Camera-type eye (tissue), 1 donor: Measurements from ENCODE around the gene IL13RA1. TPM values are rescaled to one million over a fixed set of nuclear protein-coding genes. Genes with fewer than 3 reads are reported as not detected.

Experiments used
- total RNA-seq: library from RNA; depleted of rRNA; stranded (reverse); fragments of >200 nt; gene quantifications from one replicate; pipeline ENCODE4 v1.2.3, GENCODE V29; 2014

IL13RA1 gene
- total RNA-seq, result 20.6 TPM

DNA sequence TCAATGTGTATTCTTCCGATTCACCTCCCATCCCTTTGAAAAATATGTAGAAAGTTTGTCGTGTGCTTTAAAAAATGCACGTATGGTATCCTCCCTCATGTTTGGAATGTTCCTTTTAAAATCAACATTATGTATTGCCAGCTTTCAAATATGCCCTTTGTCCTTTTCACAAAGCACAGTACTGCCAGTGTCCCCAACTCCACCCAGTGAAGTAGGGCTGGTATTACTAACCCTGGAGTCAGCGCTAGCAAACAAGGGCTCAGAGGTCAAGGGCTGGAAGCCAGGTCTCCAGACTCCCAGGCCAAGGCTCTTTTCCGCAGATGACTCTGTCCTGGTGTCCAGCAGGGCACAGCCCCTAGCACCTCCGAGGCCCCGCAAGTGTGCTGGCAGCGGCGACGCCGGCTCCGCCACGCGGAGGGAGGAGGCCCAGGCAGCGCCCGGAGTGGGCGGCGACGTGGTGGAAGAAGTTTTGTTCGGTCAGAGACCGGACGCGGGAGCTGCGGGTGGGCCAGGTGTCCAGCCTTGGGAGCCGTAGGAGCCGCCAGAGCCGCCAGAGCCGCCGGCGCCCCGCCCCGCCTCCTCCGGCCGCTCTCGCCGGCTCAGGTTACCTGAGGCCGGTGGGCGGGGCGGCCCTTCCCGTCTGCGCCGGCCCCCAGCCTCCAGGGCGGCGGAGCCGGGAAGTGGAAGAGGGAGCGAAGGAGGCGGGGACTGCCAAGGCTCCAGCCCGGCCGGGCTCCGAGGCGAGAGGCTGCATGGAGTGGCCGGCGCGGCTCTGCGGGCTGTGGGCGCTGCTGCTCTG lies at the start of gene IL13RA1:
Gene IL13RA1, plus strand, starts transcription at position 720 of the 799 bp plus-strand sequence. Its CDS starts 33 bp downstream, at position 753.

GRCh38 chrX:118823263-118824172 lies 96.1 kb downstream of the IL13RA1 start, which contains the start of gene ZCCHC12:
Gene ZCCHC12, plus strand, starts transcription at chrX:118823824. Its CDS starts 1,421 bp downstream, at chrX:118825245.

Other genes starting within 250 kb of the IL13RA1 start
- gene DOCK11, start 231.8 kb upstream of the IL13RA1 start, total RNA-seq, result 21.0 TPM
- gene ZCCHC12, start 96.2 kb downstream of the IL13RA1 start, total RNA-seq, result 14.9 TPM
- gene LONRF3, start 247.0 kb downstream of the IL13RA1 start, total RNA-seq, result 5.0 TPM